ENCODE results near the gene AURKA. TPM values are rescaled to one million over a fixed set of nuclear protein-coding genes. Genes with fewer than 3 reads are reported as not detected.

The AURKA gene
- total and polyA plus RNA-seq, 9 of the 15 experiments (the other 6 are each of a cell fraction or from before 2014, with no cell fraction given): 72.7 to 162 (median 113) TPM

DNA sequence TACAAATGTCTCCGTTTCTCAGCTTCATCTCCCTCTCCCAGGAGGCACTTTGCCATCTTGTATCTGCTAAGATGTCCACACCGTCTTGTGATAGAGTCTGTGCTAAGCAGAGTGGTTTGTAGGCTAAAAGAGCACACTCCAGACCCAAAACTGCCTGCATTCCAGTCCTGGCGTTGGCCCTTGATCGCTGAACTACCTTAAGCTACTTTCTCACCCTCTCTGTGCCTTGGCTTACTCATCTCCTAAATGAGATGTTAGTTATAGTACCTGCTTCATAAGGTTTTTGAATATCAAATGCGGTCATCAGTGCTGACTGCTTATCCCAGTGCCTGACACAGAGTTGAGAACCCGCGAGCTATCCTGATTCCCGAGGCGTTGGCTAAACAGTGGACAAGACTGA lies 34.0 kb upstream of the AURKA start (continued):
- TF ChIP-seq RBM25 (IDR thresholded peaks at IDR 0.05; ENCODE audit: low read depth, low read length, severe bottlenecking): peak; percentile 47
- no peak for TF ChIP-seq BCL6 (CRISPR knock-in tag; IDR thresholded peaks at IDR 0.05)
- TF ChIP-seq, protein P1, sequence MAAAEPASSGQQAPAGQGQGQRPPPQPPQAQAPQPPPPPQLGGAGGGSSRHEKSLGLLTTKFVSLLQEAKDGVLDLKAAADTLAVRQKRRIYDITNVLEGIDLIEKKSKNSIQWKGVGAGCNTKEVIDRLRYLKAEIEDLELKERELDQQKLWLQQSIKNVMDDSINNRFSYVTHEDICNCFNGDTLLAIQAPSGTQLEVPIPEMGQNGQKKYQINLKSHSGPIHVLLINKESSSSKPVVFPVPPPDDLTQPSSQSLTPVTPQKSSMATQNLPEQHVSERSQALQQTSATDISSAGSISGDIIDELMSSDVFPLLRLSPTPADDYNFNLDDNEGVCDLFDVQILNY (CRISPR knock-in tag; IDR thresholded peaks at IDR 0.05): no peak
- peak; percentile 34 to 64; a peak in 2 of 4 replicates for TF ChIP-seq KDM1A (IDR thresholded peaks at IDR 0.05)

DNA sequence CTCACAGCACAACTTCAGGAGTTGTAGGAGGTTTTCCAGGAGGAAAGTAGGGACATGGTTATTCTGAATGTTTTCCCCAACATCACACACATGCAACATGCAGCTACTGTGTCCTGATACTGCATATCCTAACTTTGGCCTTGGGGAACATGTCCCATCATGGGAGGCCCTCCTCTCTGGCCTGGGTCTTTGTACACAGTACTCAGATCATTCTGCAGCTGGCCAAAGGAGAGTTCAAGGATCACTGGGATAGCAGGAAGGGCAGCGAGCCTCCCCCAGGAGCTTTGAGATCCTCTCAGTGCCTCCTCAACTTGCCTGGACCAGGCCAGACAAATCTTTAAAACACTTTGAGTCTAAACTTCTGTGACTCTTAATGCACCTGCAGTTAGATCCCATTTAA lies 32.9 kb upstream of the AURKA start:
- Histone ChIP-seq H3K9me3 (replicated peaks; ENCODE audit: control insufficient read depth, insufficient read depth, low read depth, low read length) (no peaks in the 10 kb centered on the region), H3K4me1 (replicated peaks in 1 of 2; ENCODE audit: control insufficient read depth in 2 of 2, insufficient read depth in 2 of 2, low read length in 2 of 2) (peaks cover 35 to 81% of the 10 kb centered on the region in 2 experiments), H3K9me1 (ENCODE audit: control insufficient read depth, insufficient read depth, low read length) (no peaks in the 10 kb centered on the region), H3K9ac (ENCODE audit: insufficient read depth in 1 of 2, low read depth in 2 of 2, low read length in 2 of 2) (no peak overlapping the region), H3K27ac (ENCODE audit: extremely low read depth, low read depth, low read length) (no peak overlapping the region; the same call in 2 of the 3 replicates), H2AFZ (ENCODE audit: low read depth, low read length) (no peak overlapping the region), H4K20me1 (replicated peaks; ENCODE audit: control insufficient read depth, insufficient read depth, low read length) (peaks cover 31% of the 10 kb centered on the region), H3K36me3 (ENCODE audit: control insufficient read depth, insufficient read depth, low read length) (peaks cover 83% of the 10 kb centered on the region), H3K4me2 (ENCODE audit: insufficient read depth, low read length) (no peak overlapping the region; the same call in 1 of the 2 replicates), H3K79me2 (ENCODE audit: control insufficient read depth, insufficient read depth, low read length) (peaks cover 99% of the 10 kb centered on the region), H3K4me3 (no peak overlapping the region), H3K27me3 (ENCODE audit: control insufficient read depth in 2 of 2, insufficient read depth in 2 of 2, low read length in 2 of 2) (no peaks in the 10 kb centered on the region)
- in situ Hi-C loops (cut with MboI) (no loop called here), intact Hi-C loops (cut with micrococcal nuclease) (no loop called here)
- TF ChIP-seq MXI1 (IDR thresholded peaks at IDR 0.05; ENCODE audit: low read depth, low read length): no peak
- no peak for TF ChIP-seq HNRNPH1 (optimal IDR thresholded peaks at IDR 0.05; ENCODE audit: low read depth, low read length)
- TF ChIP-seq, protein P2, sequence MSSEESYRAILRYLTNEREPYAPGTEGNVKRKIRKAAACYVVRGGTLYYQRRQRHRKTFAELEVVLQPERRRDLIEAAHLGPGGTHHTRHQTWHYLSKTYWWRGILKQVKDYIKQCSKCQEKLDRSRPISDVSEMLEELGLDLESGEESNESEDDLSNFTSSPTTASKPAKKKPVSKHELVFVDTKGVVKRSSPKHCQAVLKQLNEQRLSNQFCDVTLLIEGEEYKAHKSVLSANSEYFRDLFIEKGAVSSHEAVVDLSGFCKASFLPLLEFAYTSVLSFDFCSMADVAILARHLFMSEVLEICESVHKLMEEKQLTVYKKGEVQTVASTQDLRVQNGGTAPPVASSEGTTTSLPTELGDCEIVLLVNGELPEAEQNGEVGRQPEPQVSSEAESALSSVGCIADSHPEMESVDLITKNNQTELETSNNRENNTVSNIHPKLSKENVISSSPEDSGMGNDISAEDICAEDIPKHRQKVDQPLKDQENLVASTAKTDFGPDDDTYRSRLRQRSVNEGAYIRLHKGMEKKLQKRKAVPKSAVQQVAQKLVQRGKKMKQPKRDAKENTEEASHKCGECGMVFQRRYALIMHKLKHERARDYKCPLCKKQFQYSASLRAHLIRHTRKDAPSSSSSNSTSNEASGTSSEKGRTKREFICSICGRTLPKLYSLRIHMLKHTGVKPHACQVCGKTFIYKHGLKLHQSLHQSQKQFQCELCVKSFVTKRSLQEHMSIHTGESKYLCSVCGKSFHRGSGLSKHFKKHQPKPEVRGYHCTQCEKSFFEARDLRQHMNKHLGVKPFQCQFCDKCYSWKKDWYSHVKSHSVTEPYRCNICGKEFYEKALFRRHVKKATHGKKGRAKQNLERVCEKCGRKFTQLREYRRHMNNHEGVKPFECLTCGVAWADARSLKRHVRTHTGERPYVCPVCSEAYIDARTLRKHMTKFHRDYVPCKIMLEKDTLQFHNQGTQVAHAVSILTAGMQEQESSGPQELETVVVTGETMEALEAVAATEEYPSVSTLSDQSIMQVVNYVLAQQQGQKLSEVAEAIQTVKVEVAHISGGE (CRISPR knock-in tag; IDR thresholded peaks at IDR 0.05): no peak
- TF ChIP-seq NFRKB (IDR thresholded peaks at IDR 0.05; ENCODE audit: low read depth): no peak
- no peak for TF ChIP-seq NCOA1 (IDR thresholded peaks at IDR 0.05; ENCODE audit: low read depth)
- no TSS peak for BruUV-seq (replicated peaks)
- no peak for FAIRE-seq
- ChIA-PET POLR2A (interaction anchor here (0.7 to 6.8 kb wide), 4 partner anchors 9 to 30 kb away, joined by 3 to 72 read pairs (median 4); partner anchors contain the start of gene CASS4), CTCF (ENCODE audit: low intra/inter-chr PET ratio) (no interaction called here)
- DNase-seq (ENCODE audit: extremely low read depth in 1 of 4, low spot score in 3 of 4): no peak
- no peak for ATAC-seq
- 100% methylated on average over 1 of the region's 1 CpG for WGBS (ENCODE audit: insufficient coverage, low coverage, missing lambda C conversion rate)

Data from K562 (cell line).